COLO829 (cell line): ENCODE data around the gene AFF3.

Source experiments
- DNase-seq: peaks from one replicate; pipeline ENCODE4 v3.0.0; 2012; ENCODE audit warnings: low spot score

The AFF3 gene

DNA sequence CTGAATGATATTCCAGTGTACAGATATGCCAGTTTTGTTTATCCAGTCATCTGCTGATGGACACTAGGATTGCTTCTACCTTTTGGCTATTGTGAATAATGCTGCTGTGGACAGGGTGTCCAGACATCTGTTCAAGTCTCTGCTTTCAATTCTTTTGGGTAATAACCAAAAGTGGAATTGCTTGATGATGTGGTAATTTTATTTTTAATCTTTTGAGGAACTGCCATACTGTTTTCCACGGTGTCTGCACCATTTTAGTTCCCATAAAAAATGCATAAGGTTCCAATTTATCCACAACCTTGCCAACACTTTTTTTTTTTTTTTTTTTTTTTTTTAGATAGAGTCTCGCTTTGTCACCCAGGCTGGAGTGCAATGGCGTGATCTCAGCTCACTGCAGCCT lies 510.7 kb downstream of the AFF3 start:
- no peak for DNase-seq

DNA sequence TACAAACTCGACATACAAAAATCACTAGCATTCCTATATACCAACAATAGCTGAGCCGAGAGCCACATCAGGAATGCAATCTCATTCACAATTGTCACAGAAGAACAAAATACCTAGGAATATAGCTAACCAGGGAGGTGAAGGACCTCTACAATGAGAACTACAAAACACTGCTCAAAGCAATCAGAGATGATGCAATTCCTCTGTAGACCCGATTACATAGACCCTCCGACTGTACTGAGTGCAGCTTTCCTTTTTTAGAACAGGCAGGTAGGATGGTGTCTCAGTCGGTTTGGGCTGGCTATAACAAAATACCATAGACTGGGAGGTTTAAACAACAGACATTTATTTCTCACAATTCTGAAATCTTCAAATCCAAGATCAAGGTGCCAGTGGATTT lies 513.1 kb downstream of the AFF3 start:
- no peak for DNase-seq

GRCh38 chr2:99626158-99626557 lies 516.2 kb downstream of the AFF3 start:
- DNase-seq: no peak

DNA sequence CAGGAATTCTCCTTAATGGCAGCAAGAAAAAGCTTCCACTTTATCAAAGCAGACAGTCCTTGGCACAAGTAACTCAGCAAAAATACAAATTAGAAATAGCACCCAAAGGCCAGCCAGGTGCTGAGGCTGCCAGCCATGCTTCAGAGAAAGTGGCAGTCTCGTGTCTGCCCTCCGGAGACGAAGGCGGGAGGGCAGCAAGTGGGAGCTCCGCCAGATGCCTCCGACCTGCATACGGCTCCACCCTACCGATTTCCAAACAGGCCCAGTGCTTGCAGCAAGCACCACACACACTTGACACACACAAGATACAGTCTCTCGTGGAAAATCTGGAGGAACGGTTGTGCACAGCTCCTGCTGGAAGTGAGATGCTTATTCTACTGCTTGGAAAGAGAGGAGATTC lies 517.7 kb downstream of the AFF3 start:
- no peak for DNase-seq

DNA sequence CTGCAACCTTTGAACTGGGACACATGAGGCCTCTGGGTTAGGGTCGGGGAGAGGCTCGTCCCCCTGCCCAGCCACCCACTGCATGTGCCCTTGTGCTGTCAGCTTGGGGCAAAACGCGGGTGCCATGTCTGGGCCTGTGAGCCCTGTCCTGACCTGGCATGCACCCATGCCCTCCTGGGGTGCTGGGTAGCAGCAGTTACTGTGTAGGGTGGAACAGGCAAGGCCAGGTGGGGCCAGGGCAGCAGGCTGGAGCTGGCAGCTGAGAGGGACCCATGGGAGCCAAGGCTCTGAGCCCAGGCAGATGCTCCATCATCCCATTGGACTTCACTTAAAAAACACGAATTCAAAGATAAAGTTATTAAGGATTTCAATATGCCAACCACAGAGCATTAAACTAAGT lies 518.8 kb downstream of the AFF3 start:
- DNase-seq: no peak

GRCh38 chr2:99623035-99623434 lies 519.4 kb downstream of the AFF3 start:
- DNase-seq: no peak

DNA sequence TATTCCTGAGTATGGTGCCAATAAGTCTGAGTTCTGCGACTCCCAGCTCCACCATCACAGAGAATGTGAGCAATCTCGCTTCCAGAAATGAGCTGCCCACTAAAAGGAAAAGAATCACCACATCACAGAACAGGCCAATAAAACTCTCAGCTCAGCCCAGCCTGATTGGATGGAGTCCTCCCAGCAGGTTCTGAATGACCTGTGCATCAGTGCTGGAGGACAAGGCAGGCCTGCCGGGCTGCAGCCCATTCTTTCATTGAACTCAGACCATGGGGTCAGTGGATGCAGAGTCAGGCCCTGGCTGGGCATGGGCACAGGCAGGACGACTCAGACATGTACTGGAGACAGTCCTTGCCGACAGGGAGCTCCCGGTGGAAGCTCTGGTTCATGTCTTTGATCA lies 519.9 kb downstream of the AFF3 start:
- no peak for DNase-seq

DNA sequence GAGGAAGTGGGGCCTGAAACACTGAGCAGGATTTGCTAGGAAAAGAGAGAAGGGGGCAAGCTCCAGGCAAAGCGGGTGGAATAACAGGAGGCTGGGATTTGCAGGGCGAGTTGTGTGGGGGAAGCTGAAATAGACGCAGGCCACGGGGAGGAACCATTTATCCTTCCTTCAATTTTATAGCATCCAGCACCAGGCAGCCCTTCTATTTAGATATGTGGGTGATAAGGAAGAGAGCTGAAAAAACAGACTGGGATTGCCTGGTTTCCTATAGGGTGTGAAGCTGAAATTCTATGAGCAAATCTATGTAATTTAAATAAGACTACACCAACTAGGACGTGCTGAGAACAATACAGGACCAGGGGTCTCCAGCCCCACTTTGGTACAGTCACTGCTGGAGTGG lies 520.6 kb downstream of the AFF3 start:
- DNase-seq: no peak

- no peak for DNase-seq
These were observed 521.3 kb downstream of the AFF3 start for GRCh38 chr2:99621106-99621505.

DNA sequence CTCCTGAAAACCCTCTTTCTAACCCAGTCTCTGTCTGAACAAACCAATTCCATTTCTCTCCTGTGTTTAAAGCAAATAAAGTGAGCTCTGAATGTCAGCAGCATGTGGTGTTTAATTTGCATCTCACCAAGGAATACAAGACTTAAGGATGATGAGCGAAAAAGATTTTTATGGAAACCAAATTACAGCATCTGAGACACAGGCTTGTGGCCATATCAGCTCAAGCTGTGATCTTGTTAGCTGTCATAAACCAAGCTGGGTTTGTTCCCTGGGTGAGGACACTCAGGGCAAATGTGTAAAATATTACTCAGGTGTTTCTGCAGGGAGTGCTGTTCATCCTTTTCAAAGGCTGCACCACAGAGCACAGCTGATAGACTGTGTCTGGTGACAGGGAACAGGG lies 523.2 kb downstream of the AFF3 start:
- DNase-seq: no peak

DNA sequence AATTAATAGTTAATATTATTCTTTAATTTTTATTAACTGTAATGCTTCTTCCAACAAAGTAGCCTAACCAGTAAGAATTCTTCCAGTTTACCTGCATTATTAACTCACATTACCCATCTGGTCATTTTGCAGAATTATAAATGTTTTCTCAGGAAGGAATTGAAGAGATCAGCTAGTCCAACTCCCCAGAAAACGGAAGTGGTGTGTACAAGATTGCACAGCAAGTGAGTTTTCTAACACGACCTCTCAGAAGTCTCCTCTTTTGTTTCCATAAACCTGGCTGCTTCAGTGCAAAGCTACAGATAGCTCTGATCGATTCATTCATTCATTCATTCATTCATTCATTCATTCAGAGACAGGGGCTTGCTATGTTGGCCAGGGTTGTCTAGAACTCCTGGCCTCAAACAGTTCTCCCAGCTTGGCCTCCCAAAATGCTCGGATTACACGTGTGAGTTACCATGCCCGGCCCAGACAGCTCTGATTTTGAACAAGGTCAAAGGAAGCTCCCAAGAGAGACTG lies 523.8 kb downstream of the AFF3 start:
- DNase-seq: no peak

DNA sequence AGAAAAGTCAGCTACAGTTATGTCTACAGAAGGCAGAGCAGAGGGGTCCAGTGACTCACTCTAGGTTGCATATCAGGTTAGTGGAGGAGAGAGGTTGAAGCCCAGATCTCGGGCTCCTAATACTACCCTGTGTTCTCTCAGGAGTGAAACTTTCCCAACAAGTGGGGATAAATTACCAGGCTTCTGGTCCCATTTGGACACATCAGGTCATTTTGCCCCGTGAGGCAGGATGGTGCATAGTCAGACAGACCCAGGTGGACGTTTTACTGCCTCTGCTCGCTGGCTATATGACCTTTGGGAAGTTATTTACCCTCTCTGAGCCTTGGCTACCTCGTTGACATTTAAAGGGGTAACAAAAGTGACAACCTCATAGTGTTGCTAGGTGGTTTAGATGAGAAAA lies 524.6 kb downstream of the AFF3 start:
- DNase-seq: no peak

- no peak for DNase-seq
These were observed 527.1 kb downstream of the AFF3 start for GRCh38 chr2:99615247-99615771.

DNA sequence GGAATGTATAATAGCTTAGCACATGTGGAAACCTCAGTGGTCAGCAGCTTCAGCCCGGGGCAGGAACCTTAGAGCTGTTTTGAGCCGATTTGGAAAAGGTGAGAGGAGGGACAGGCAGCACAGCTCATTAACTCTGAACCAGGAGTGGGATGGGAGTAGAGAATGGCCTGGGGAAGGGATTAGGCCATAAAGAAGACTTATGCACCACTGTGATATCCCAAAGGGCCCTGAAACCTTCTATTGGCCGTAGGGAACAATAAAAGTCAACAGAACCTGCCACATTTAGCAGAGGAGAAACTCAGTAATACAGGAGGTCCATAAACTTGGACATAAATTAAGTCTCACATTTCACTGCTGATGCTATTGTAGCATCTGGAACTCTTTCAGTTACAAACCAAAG lies 528.4 kb downstream of the AFF3 start:
- no peak for DNase-seq

GRCh38 chr2:99611786-99612185 lies 530.6 kb downstream of the AFF3 start:
- DNase-seq: no peak

DNA sequence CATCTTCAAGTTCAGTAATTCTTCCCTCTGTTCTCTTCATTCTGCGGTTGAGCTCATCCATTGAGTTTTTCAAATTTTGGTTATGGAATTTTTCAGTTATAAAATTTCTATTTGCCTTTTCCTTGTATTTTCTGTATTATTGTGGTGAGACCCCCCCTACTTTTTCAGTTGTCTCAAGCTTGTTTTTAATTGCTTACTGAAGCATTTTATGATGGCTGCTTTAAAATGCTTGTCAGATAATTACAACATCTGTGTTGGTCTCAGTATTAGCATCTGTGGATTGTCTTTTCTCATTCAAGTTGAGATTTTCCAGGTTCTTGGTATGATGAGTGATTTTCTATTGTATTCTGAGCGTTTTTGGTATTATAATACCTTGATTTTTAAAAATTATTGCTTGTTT lies 531.4 kb downstream of the AFF3 start:
- DNase-seq: no peak

GRCh38 chr2:99609851-99610381 lies 532.5 kb downstream of the AFF3 start:
- no peak for DNase-seq

GRCh38 chr2:99608861-99609260 lies 533.5 kb downstream of the AFF3 start:
- no peak for DNase-seq

DNA sequence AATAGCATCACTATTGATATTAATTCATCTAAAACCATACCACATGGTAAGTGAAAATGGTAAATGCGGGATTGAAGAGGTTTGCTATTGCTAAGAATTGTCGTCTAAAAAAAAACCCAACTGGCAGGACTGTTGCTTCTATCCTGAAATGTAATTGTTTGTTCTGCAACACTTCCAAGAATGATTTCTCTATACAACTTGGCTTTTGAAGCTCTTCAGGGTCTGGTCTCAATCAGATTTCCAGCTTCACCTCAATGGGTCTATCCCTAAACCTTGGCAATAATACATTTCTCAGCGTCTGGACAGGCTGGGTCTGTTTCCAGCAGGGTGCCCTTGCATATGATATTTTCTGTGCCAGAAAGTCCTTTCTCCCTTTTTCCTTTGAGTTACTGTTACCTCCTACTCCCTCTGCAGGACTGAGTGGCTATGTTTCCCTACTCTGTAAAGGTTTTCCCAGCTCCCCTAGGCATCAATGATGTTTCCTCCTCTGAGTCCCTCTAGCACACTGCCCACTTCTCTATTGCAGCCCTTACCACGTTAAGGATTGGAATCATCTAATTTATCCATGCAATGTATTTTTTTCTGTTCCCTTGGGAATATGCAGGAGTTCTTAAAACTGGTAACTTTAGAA lies 534.4 kb downstream of the AFF3 start:
- DNase-seq: no peak

- DNase-seq: no peak
These were observed 534.9 kb downstream of the AFF3 start for GRCh38 chr2:99607454-99607853.

GRCh38 chr2:99605036-99605435 lies 537.4 kb downstream of the AFF3 start:
- no peak for DNase-seq

GRCh38 chr2:99602476-99602875 lies 539.9 kb downstream of the AFF3 start:
- no peak for DNase-seq

- no peak for DNase-seq
These were observed 541.3 kb downstream of the AFF3 start for GRCh38 chr2:99600981-99601651.
